CD4-positive, alpha-beta T cell treated with Interferon gamma for 1 hour (primary cell): ENCODE data around the gene SYTL3.
"Not testable (repeated sequence)": the region's sequence is repeated elsewhere in the genome, so short reads cannot be mapped to it uniquely, and the experiment has no call there.

Source experiments
- DNase-seq: peaks from one replicate; pipeline ENCODE4 v3.0.0-alpha.2; 2020

SYTL3 gene

DNA sequence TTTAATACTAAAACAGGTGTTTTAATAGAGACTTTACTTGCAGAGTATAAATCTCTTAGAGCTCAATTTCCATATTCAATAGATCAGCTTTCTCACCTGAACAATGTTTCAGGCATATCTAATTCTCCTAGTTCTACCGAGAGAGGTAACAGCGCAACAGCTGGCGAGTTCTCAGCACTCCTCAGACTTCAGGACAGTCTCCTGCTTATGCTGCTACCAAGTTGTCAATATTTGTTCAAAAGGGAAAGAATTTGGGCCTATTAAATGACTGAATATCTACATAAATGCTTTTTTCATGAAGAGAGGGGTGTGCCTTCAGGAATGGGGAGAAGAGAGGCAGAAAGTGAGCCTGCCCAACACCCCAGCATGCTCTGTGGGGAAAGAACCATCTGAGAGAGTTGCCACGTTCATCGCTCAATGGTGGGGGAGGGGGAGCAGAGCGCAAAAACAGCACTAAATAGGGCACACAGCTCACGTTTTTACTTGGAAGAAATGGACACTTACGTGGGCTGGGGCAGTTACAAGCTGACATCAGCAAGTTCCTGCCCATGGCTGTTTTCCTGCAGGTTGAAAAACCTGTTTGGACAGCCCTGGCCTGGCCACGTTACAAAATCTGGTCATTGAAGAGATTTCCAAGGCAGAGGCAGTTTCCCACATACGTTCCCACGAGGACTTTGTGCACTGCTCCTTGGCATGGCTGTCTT lies 131.3 kb downstream of the SYTL3 start:
- DNase-seq = no peak

DNA sequence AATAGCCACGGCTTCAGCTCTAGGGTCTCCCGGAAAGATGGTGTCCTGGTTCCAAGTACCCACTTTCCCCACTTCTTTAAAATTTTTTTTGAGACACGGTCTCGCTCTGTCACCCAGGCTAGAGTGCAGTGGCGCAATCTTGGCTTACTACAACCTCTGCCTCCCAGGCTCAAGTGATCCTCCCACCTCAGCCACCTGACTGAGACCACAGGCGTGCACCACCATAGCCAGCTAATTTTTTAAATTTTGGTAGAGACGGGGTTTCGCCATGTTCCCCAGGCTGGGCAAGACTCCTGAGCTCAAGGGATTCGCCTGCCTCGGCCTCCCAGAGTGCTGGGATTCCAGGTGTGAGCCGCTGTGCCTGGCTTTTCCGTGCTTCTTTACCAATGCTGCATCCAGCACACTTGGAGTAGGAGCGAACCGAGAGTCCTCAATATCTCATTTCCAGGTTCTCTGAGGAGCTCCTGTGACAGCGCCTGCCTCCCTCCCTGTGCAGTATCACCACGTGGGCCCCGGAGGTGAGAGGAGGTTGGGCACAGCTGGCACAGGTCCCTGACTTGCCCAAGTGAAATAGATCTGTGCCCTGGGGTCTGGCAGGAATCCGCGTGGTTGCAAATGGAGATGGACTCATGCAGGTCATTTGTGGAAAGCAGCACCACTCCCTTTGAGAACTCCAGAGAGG lies 132.0 kb downstream of the SYTL3 start:
- no peak for DNase-seq

DNA sequence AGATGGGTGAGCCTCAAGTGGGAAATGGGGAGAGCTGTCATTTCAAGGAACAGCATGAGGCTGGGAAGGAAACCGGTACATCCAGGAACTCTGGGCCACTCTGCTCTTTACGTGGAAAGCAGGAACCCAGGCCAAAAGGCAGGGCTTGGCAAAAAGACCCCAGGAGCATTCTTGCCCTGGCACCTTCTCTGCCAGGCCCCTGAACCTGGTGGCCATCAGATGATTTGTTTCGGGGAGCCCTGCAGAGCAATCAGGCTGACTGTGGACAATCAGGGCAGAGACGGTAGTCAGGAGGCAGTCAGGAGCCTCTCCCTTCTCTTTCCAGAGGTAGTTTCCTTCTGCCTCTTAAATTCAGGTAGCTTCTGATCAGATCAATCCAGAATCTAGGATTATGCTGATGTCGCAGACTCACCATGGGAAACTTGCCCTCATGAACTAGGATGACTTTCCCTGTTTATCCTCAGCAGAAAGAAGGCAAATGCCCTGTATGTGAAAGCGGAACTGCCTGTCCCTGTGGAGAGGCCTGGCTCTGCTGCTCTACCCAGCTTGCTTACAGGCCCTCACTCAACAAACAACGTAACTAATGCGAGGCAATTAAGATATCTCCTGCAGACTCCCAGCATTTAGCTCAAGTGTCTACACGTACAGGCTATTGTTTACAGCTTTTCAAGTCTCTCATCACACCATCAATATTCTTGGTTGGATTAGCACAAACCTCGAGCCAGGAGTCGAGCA lies 132.7 kb downstream of the SYTL3 start:
- no peak for DNase-seq

DNA sequence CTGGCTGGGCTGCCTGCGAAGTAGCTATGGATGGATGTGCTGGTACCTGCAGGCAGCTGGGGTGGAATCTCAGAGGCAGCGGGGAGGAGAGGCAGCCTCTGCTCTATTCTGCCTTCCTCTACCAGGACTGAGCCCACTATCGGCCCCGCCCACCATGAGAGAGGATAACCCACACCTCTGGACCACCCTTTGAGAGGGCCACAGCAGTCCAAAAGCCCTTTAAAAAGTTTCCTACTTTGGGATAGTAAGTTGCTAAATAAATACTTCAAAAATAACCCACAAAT lies 133.3 kb downstream of the SYTL3 start:
- DNase-seq = no peak

DNA sequence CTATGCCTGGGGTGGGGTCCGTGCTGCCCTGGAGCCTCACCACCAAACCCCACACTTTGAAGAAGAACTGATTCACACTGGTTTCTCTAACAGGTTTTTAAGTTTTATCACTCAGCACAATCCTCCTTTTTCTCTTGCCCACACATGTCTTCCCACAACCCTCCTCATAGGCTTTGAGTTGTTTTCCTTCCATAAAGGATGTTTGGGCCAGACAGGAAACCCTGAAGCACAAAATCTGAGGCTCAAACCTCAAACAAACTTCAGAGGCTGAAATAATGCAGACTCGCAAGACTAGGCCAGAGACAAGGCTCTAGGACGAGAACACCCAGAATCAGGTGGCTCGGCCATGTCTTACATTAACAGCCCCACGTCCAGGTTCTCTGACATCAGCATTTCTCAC lies 134.0 kb downstream of the SYTL3 start:
- no peak for DNase-seq

DNA sequence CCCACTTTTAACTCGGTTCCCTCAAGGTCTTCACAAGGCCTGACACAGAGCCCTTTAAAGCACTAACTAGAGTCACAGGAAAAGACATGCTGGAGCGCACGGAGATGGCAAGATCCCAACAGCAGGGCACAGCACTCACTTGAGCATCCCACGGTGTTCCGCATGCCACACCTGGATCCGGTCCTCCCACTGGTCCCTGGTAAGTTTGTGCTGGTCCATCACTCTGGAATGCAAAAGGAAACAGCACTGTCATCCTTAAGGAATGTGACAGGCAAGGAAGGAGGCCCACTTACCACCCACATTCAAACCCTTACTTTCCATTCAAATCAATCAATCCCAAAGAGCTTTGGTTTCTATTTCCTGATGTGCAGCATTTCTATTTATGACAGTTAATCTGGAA lies 134.7 kb downstream of the SYTL3 start:
- DNase-seq = no peak

DNA sequence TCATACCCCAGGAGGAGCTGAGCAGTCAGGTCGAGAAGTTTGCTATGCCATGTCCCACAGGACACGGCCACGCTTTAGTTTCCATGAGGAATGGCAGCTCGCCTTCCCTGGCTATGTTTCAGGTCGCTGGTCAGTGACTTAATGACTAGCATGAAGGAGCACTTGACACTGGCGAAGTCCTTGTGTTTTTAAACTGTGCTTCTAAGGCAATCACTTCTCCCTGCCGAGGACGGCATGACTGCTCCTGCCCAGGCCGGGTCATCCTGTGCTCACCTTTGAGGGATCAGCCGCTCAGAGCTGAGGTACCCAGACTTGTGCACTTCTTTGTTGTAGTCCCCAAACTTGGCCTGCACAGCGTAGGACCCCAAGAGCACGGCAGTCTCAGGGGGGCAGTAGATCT lies 135.2 kb downstream of the SYTL3 start:
- no peak for DNase-seq

DNA sequence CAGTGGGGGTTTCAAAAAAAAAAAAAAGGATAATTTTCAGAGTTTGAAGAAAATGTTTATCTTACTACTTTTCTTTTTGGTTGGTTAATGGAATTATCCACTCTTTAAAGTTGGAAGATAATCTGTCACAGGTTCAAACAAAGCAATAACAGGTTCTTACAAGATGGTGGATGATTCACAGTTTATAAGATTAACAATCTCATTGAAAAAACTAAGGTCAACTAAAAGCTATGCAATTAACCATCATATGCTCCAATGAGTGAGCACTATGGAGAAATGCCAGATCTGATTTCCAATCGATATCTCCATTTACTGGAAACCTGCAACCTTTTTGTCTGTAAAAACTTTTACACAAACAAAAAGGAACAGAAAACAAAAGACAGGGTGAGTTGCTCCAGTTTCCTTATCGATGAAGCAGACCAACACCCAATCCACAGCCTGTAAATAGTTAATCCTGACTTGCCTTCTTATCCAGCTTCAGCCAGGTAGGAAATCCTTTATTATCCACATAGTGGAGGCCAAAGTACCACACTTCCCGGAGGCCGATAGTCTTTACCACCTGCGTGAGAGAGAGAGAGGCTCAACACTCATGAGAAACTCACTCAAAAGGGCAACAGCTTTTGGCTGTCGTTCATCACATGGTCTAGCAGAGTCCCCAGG lies 136.9 kb downstream of the SYTL3 start:
- no peak for DNase-seq

DNA sequence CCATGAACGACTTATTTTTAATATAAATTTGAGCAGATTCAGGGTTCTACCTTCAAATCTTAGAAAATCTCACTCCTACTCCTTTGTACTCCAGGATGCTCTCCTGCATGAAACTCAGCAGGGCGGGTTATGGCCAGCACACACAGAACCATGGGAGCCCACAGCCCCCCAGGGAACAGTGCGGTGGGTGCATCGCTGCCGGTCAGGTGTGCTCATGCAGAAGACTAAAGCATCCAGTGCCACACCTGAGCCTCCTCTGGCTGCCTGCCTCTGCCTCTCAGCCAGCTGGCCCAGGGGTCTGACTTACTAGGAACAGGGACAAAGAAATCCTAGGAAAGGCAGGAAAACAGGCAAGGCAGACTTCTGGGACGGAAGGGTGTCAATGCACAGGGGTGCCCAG lies 137.5 kb downstream of the SYTL3 start:
- DNase-seq = no peak

DNA sequence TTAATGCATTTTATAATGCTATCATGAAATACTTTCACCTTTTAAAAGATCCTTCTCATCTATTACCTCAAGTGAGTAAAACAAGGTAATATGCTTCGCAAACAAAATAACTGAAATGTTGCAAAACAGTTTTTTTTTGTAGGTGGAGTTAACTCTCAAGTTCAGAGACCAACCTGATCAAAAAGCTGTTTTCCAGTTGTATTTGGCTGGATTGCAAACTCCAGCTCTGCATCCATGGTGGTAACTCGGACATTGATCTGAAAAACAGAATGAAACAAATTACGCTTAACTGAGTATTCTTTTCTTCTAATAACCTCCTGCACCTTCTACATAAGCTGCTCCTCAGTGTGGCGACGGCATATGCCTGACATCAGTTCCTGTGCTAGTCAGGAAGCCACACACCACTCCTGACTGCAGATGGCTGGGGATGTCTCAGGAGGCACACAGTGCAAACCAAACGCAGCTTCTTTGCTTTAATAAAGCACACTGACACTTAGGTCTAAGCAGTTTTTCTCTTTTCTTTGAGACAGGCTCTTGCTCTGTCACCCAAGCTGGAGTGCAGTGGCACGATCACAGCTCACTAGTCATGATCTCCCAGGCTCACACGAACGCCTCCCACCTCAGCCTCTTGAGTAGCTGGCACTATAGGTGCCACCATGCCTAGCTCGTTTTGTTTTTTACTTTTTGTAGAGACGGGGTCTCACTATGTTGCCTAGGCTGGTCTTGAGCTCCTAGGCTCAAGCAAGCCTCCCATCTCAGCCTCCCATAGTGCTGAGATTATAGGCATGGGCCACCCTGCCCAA lies 139.5 kb downstream of the SYTL3 start:
- DNase-seq = peak; percentile 69

DNA sequence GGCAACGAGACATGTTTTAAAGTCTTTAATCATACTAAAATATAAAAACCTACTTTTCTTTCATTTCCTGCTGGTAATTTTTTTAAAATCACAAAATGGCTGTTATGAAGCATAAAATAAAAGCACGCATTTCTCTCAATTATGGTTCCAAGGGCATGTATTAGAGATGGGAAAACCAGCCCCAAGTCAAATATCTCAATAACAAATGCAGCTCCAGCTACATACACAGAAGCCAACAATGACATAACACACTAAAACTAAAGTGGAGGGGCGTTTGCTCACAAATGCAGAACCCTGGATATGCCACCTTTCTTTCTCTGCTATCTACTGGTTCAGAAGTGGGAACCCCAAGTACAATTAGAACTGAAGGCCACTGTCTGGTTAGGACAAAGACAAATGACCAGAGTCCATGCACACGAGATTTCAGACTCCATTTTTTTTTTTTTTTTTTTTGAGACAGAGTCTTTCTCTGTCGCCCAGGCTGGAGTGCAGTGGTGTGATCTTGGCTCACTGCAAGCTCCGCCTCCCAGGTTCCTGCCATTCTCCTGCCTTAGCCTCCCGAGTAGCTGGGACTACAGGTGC lies 141.5 kb downstream of the SYTL3 start:
- DNase-seq = no peak

DNA sequence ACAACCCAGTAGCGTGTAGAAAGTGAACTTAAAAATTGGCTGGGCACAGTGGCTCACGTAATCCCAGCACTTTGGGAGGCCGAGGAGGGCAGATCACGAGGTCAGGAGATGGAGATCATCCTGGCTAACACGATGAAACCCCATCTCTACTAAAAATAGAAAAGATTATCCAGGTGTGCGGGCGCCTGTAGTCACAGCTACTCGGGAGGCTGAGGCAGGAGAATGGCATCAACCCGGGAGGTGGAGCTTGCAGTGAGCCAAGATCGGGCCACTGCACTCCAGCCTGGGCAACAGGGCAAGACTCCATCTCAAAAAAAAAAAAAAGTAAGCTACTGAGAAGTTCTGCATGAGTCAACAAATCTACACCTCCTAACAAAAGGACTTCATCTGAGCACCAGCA lies 142.7 kb downstream of the SYTL3 start:
- DNase-seq = not testable (repeated sequence)

DNA sequence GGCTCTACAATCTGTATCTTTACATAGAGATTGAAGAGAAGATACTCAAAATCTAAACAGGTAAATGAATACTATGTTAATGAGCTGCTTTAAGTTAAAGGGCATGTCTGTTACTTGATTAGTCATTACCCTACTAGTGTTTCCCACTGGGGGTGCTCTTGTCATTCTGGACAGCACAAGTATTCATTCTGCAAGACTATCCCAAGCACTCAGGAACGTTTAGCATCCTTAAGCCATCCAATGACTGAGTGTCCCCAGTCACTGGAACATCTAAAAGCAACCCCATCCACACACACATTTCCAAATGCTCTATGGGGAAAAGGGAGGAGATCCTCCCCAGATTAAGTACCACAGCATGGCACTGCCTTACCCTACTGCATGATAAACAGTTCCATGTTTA lies 143.6 kb downstream of the SYTL3 start:
- DNase-seq = no peak

DNA sequence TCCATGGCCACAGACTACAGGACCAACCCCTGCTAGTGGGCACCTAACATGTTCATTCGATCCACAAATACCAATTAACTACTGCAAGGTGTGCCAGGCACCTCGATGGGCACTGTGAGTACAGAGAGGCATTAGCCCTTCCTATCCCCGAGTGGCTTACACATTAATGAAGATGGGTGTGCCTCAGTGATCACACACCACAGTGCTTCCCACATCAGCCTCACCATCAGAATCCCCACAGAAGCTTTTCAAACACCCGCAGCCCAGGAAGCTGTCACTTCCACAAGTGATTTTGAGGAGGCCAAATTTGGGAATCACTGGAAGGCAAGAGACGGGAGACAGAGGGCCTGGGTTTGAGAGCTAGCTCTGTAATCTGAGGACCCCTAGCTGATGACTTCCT lies 145.7 kb downstream of the SYTL3 start:
- no peak for DNase-seq

DNA sequence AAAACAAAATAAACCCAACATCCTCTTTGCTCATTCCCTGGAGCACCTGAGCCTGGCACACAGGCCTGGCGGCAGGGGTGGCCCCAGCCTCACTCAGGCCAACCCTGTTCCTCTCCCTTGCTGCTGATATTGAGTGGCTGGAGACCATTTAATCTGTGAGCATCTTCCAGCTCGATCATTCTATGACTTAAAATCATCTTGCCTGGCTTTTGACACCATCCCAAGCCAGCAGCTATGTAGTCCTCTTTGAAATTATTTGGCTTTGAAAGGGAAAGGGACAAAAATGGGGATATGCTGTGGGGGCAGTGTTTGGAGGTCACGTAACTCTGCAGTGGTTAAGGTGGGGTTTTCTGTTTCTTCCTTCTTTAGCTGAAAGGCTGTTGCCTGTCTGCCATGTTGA lies 146.5 kb downstream of the SYTL3 start:
- DNase-seq = no peak

DNA sequence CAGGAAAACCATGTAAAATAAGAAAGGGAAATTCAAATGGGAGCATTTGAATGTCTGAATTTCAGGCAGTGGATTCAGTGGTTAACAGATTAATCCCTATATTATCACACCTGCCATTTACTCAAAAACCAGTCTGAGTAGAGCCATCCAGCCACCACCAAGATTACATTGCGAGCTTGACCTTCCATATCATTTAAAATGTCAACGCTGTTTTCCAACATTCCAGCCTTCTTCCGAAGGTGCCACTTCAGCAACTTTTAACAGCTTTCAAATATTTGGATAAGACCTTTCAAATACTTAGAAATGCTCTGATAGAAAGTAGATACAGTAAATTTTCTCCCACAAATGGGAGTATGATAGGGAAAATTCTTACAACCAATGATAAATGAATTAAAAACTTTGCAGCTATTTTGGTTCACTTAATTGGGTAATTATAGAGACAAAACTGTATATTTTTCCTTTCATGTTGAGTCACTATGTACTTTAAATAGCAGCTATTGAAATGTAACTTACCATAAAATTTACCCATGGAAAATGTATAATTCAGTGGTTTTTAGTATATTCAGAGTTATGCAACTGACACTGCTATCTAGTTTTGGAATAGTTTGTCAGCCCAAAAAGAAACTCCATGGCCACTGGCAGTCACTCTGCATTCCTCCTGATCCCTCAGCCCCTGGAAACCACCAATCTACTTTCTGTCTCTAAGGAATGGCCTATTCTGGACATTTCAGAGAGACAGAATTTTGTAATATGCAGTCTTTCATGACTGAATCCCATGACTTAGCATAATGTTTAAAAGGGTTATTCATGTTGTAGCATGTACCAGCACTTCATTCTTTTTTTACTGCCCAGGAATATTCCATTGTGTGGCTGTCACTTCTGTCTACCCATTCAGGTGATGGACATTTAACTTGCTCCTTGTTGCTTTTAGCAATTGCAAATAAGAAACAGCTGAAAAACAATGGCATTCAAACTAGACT lies 147.8 kb downstream of the SYTL3 start:
- DNase-seq = no peak

DNA sequence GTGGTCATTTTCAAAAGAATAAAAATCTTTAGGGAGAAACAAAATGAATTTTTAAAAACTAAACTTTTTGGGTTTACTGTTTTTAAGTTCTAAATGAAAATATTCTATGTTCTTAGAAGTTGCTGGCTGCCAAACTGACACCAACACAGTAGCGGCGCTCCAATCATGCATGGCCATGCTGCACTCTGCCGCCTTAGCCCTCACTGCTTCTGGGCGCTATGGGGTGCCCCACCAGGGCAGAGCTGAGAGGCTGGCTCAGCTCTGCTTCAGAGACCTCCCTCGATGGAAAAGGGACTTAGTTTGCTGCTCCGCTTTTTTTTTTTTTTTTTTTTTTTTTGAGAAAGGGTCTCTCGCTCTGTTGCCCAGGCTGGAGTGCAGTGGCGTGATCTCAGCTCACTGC lies 148.5 kb downstream of the SYTL3 start:
- no peak for DNase-seq

DNA sequence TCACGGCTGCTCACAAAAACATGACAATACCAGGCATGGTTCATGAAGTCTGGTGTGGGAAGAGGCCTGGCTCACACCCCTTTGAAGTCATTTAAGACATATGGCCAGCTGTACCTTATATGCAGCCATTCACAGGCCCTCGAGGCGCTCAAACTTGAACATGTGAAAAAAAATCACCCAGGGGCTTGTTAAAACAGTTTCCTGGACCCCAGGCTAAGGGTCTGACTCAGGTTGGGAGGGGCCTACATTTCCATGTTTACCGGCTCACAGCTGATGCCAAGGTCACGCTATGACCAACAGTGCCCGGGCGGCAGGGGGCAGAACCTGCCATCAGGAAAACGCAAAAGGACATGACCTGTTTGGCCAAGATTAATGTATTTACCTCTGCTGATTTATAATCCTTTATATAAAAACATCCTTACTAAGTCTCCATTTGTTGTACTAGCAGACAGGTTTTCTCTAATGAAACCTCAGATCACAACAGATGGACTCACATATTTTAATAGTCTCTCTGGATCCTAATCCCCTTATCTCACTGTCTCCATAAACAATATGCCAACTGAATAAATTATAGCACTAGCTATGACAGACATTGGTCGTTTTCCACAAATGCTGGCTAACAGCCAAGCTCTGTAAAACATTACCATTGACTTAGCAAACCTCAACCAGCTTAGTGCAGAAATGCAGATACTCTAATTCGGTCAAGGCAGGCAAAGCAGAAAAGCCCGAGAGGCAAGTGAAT lies 149.4 kb downstream of the SYTL3 start:
- DNase-seq = no peak

DNA sequence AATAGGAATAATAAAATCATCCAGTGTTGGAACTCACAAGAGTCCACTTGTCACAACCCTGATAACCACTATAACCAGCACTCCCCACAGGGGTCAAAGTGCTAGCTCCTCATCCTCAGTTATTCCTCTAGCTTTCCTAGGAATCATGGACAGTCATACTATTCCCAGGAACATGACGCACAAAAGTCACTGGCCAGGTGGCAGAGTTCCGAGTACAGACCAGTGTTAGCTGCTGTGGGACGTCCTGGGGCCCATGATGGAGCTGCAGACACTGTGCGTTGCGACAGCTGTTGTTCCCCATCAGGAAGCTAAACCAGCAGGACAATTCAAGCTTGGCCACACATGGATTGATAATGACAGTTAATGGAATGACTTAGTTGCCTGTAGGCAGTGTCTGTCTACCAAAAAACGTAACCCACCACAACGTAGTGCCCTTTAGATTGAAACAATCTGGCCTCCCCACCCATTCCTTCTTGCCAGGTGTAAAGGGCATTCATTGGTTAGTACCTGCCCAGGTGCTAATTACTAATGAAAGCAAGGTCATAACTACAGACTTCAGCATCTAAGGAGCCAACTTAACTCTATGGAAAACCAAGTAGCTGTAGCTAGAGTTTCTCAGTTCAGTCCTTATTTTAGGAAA lies 151.9 kb downstream of the SYTL3 start:
- no peak for DNase-seq

DNA sequence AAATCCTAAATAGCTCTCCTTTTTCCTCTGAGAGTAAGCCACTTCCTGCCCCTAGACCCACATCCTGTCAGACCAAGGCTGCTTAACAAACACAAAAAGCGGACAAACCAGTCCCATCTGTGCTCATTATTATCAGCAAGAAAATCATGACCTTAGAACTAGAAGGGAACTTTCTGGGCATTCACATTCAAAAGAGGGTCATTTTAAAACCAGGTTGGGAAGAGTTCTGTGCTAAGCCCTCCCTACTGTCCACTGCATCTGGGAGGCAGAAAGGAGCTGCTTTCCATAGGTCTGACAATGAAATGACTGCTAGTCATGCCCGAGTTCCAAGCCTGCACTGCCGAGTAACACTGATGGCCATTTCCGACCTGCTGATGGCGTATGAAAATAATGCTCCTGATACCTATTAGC lies 153.9 kb downstream of the SYTL3 start:
- DNase-seq = no peak
